DOHH2 (cell line): ENCODE results near the gene DDX51.

Experiments used
- H3F3A ChIP-seq: fragments of 200-600 bp; sonication (generic), shearing (Covaris generic); 2 replicates; pipeline ENCODE4 v1.6.0; 2016; ENCODE audit warnings: antibody characterized with exemption, mild to moderate bottlenecking; ENCODE audit not compliant: control insufficient read depth, insufficient read depth
- H3K27ac ChIP-seq: fragments of 200-600 bp; sonication (generic); 2 replicates; pipeline ENCODE4 v1.5.1; 2014; ENCODE audit warnings: low read depth, mild to moderate bottlenecking, low read length, moderate library complexity
- H3K27me3 ChIP-seq: fragments of 200-600 bp; sonication (generic); 2 replicates; pipeline ENCODE4 v1.6.1; 2014; ENCODE audit warnings: mild to moderate bottlenecking, low read length, mixed read lengths; ENCODE audit not compliant: control insufficient read depth
- H3K36me3 ChIP-seq: fragments of 200-600 bp; sonication (generic); 2 replicates; pipeline ENCODE4 v1.6.1; 2014; ENCODE audit warnings: mild to moderate bottlenecking, low read length, moderate library complexity, mixed read lengths; ENCODE audit not compliant: control insufficient read depth
- H3K4me1 ChIP-seq: fragments of 200-600 bp; sonication (generic); 2 replicates; pipeline ENCODE4 v1.6.1; 2014; ENCODE audit warnings: mild to moderate bottlenecking, low read length, mixed read lengths; ENCODE audit not compliant: control insufficient read depth
- H3K4me2 ChIP-seq: fragments of 200-600 bp; sonication (generic); 2 replicates; pipeline ENCODE4 v1.6.0; 2014; ENCODE audit warnings: mild to moderate bottlenecking, low read length, moderate library complexity
- H3K4me3 ChIP-seq: fragments of 200-600 bp; sonication (generic); 2 replicates; pipeline ENCODE4 v1.5.1; 2014; ENCODE audit warnings: mild to moderate bottlenecking, low read length, mixed read lengths
- H3K79me2 ChIP-seq: fragments of 200-600 bp; sonication (generic); 2 replicates; pipeline ENCODE4 v1.6.1; 2014; ENCODE audit warnings: mild to moderate bottlenecking, low read length, mixed read lengths; ENCODE audit not compliant: control insufficient read depth
- H3K9me2 ChIP-seq: fragments of 200-600 bp; sonication (generic); replicated peaks from 2 replicates; pipeline ENCODE4 v1.6.1; 2014; ENCODE audit warnings: mild to moderate bottlenecking, low read length, mixed read lengths; ENCODE audit not compliant: control insufficient read depth
- H3K9me3 ChIP-seq: fragments of 200-600 bp; sonication (generic); 2 replicates; pipeline ENCODE4 v1.6.1; 2014; ENCODE audit warnings: antibody characterized with exemption, low read length, mixed read lengths; ENCODE audit not compliant: control insufficient read depth, insufficient read depth
- H4K20me1 ChIP-seq: fragments of 200-600 bp; sonication (generic); 2 replicates; pipeline ENCODE4 v1.6.0; 2014; ENCODE audit warnings: low read depth, mild to moderate bottlenecking, antibody characterized with exemption, low read length, moderate library complexity; ENCODE audit not compliant: control insufficient read depth, insufficient read depth
- EZH2phosphoT487 ChIP-seq: fragments of 200-600 bp; sonication (generic); IDR thresholded peaks from 2 replicates; pipeline ENCODE4 v1.6.1; 2017; ENCODE audit warnings: borderline replicate concordance, mild to moderate bottlenecking, antibody characterized with exemption, low read length, moderate library complexity, mixed read lengths
- TF ChIP-seq, protein P1 (sequence below): fragments of 200-600 bp; sonication (generic); IDR thresholded peaks from one replicate; pipeline ENCODE4 v1.5.1; 2014; ENCODE audit warnings: antibody characterized with exemption, mild to moderate bottlenecking, low read depth, low read length; ENCODE audit not compliant: poor library complexity, severe bottlenecking

The DDX51 gene

DNA sequence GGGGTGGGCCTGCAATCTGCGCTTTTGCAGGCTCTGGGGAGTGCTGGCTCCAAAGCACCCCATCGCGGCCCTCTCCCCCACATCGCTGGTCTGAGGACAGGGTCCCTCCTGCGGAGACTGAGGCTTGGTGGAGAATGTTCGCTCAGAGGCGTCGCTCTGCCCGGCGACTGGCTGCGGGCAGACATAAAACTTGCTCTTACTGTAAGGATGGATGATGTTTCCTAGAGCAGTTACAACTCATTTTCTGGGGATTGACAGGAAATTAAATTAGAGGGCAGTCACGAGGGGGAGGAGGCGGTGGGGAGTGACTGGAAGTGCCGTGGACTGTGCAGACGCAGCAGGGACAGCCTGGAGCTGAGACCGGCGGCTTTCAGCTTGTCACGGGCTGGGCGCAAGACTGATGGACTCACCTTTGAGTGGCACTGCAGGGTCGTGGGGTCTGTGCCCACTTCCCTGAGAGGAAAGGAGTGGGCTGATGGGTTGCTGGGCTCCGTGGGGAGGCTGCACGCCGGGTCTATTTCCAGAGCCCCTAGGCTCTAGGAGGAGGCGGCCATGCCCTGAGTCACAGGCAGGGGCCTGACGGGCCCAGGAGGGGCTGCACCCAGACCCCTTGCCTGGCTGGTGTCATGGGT is 32.9 kb upstream of the DDX51 start:
- H3K9me3 ChIP-seq = no peaks in the 10 kb centered on the region
- no peaks in the 10 kb centered on the region; the same call in 1 of the 2 replicates for H3K27me3 ChIP-seq
- peaks cover 11% of the 10 kb centered on the region for H3K4me1 ChIP-seq
- no peaks in the 10 kb centered on the region for H3K9me2 ChIP-seq
- H3K36me3 ChIP-seq = no peaks in the 10 kb centered on the region
- H4K20me1 ChIP-seq = no peaks in the 10 kb centered on the region
- H3K79me2 ChIP-seq = no peaks in the 10 kb centered on the region
- no peak overlapping the region for H3K4me2 ChIP-seq
- H3F3A ChIP-seq = no peaks in the 10 kb centered on the region
- H3K4me3 ChIP-seq = no peak overlapping the region
- H3K27ac ChIP-seq = no peak overlapping the region
- TF ChIP-seq, protein P1, sequence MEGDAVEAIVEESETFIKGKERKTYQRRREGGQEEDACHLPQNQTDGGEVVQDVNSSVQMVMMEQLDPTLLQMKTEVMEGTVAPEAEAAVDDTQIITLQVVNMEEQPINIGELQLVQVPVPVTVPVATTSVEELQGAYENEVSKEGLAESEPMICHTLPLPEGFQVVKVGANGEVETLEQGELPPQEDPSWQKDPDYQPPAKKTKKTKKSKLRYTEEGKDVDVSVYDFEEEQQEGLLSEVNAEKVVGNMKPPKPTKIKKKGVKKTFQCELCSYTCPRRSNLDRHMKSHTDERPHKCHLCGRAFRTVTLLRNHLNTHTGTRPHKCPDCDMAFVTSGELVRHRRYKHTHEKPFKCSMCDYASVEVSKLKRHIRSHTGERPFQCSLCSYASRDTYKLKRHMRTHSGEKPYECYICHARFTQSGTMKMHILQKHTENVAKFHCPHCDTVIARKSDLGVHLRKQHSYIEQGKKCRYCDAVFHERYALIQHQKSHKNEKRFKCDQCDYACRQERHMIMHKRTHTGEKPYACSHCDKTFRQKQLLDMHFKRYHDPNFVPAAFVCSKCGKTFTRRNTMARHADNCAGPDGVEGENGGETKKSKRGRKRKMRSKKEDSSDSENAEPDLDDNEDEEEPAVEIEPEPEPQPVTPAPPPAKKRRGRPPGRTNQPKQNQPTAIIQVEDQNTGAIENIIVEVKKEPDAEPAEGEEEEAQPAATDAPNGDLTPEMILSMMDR = no peak
- no peak for TF ChIP-seq EZH2phosphoT487

DNA sequence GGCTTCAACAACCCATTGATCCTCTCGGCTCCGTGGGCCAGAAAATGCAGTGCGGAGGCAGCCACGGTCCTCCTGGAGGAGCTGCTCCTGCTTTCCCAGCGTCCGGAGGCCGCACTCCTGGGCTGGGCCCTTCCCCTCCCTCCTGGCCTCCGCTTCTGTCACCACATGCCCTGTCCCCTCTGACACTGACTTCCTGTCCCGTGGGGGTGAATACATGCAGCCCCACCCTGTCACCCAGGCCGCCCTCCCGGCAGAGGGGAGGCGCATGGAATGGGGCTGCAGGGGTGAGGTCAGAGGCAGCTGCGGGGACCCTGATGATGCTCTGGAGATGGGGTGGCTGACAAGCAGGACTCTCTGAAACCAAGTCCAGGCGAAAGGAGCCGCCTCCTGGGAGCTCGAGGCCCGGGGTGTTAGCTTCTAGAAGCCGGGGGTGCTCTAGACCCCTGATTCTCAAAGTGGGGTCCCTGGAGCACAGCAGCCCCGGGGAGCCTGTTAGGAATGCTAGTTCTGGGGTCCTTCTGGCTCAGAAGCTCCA is 32.3 kb upstream of the DDX51 start:
- Histone ChIP-seq H3K27ac (no peak overlapping the region), H3F3A (no peaks in the 10 kb centered on the region), H3K4me3 (no peak overlapping the region), H3K4me2 (no peak overlapping the region), H3K27me3 (no peaks in the 10 kb centered on the region; the same call in 1 of the 2 replicates), H4K20me1 (no peaks in the 10 kb centered on the region), H3K4me1 (peaks cover 11% of the 10 kb centered on the region), H3K9me3 (no peaks in the 10 kb centered on the region), H3K9me2 (no peaks in the 10 kb centered on the region), H3K79me2 (no peaks in the 10 kb centered on the region), H3K36me3 (no peaks in the 10 kb centered on the region)
- TF ChIP-seq, protein P1 = no peak
- TF ChIP-seq EZH2phosphoT487 = no peak

DNA sequence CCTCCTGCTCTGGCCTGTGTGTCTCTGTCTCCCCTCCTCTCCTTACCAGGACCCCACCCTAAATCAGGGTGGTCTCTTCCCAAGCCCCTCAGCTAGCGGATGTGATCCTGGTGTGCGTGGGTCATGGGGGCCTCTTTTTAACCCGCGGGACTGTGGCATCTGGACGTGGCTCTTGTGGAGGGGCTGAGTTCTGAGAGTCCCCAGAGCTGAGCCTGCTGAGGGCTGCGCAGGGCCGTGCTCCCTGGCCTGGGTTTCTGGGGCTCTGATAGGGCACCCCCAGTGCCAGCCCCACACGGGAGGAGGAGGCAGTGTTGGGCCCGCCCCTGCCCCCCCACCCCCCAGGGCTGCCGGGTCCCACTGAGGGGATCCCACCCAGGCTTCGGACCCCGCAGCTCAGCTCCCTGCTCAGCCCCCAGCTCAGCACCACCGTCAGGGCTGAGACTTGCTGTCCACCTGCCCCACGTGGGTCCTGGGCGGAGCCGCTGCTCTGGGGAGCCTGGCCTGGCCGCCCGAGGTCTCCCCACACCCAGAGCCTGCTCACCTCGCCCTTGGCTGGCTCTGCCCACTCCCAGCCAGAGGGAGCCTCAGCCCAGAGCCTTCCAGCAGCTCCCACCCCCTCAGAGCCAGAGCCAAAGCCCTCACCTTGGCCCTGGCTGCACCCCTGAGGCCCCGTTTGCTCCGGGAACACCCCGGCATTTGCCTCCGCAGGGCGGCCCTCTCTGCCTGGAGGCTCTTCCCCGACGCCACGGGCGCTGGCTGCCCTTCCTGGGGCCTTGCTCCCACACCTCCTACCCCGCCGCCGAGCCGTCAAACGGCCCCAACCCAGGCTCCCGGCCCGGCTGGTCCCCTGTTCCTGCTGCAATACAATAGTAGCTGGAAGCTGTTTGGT is 31.6 kb upstream of the DDX51 start:
- H3K27ac ChIP-seq = no peak overlapping the region
- H3K79me2 ChIP-seq = no peaks in the 10 kb centered on the region
- H3K9me2 ChIP-seq = no peaks in the 10 kb centered on the region
- H3K36me3 ChIP-seq = no peaks in the 10 kb centered on the region
- H3F3A ChIP-seq = no peaks in the 10 kb centered on the region
- no peak overlapping the region for H3K4me3 ChIP-seq
- H3K27me3 ChIP-seq = no peaks in the 10 kb centered on the region; the same call in 1 of the 2 replicates
- no peaks in the 10 kb centered on the region for H4K20me1 ChIP-seq
- H3K9me3 ChIP-seq = no peaks in the 10 kb centered on the region
- peaks cover 11% of the 10 kb centered on the region for H3K4me1 ChIP-seq
- TF ChIP-seq, protein P1 = no peak
- no peak for TF ChIP-seq EZH2phosphoT487
- no peak overlapping the region for H3K4me2 ChIP-seq
